Gastroesophageal sphincter (tissue), 3 donors: Measurements from ENCODE around the gene CDC42EP4.

Experiments
- POLR2A ChIP-seq, 2 donors: fragments of 450-650 bp; IDR thresholded peaks; one replicate each; pipeline ENCODE4 v1.6.1; 2017; ENCODE audit warnings: antibody characterized with exemption in 2 of 2, mild to moderate bottlenecking in 2 of 2, moderate library complexity in 1 of 2
- POLR2AphosphoS5 ChIP-seq: sonication (generic); formaldehyde crosslinking; IDR thresholded peaks from one replicate; pipeline ENCODE4 v1.6.1; 2017; ENCODE audit warnings: antibody characterized with exemption
- TF ChIP-seq, protein P1 (sequence below), 4 experiments: fragments of 200-600 bp in 2 of 4; fragments of 450-650 bp in 2 of 4; sonication (generic) in 1 of 4; IDR thresholded peaks; one replicate each; pipeline ENCODE4 v1.5.1; 2017 to 2019; ENCODE audit warnings: antibody characterized with exemption in 4 of 4, mild to moderate bottlenecking in 2 of 4, moderate library complexity in 2 of 4

GRCh38 chr17:73357981-73358380, 46.2 kb upstream of the CDC42EP4 start:
- TF ChIP-seq POLR2AphosphoS5, result no peak
- TF ChIP-seq, protein P1, sequence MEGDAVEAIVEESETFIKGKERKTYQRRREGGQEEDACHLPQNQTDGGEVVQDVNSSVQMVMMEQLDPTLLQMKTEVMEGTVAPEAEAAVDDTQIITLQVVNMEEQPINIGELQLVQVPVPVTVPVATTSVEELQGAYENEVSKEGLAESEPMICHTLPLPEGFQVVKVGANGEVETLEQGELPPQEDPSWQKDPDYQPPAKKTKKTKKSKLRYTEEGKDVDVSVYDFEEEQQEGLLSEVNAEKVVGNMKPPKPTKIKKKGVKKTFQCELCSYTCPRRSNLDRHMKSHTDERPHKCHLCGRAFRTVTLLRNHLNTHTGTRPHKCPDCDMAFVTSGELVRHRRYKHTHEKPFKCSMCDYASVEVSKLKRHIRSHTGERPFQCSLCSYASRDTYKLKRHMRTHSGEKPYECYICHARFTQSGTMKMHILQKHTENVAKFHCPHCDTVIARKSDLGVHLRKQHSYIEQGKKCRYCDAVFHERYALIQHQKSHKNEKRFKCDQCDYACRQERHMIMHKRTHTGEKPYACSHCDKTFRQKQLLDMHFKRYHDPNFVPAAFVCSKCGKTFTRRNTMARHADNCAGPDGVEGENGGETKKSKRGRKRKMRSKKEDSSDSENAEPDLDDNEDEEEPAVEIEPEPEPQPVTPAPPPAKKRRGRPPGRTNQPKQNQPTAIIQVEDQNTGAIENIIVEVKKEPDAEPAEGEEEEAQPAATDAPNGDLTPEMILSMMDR (IDR thresholded peaks at IDR 0.05), result no peak
- TF ChIP-seq POLR2A (IDR thresholded peaks at IDR 0.05), result no peak
